NCI-H82 (cell line): Measurements from ENCODE around the gene CCDC169.
"Not testable (repeated sequence)": the region's sequence is repeated elsewhere in the genome, so short reads cannot be mapped to it uniquely, and the experiment has no call there.

Source experiments
- DNase-seq: peaks from one replicate; lab custom pipeline; 2025; lab: John Stamatoyannopoulos, UW

Gene CCDC169

DNA sequence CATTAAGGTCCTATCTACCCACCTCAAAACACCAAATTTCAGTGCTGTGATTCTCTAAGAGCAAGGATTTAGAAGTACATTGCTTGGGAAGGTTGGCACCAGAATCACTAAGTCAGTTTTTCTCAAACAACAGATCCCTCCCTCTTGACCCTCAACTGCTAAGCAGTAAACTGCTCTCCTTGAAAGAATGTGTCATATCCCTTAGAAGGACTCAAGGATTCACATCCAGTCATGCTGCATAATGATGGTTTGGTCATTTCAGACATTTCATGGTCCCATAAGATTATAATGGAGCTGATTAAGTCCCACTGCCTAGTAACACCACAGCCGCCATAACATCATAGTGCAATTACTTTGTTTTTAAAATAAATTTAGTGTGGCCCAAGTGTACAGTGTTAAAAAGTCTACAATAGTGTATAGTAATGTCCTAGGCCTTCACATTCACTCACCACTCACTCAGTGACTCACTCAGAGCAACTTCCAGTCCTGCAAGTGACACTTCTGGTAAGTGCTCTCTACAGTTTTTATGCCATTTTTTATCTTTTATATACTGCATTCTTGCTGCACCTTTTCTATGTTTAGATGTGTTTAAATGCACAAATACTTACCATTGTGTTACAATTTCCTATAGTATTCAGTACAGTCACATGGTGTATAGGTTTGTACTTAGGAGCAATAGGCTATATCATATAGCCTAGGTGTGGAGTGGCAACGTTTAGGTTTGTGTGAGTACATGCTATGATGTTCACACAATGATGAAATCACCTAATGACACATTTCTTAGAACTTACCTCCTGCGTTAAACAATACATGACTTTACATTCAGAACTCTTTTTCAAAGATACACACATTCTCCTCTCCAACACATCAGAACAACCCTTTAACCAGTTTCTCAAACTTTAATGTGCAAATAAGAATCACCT, 15.7 kb upstream of the CCDC169 start:
- DNase-seq: no peak

DNA sequence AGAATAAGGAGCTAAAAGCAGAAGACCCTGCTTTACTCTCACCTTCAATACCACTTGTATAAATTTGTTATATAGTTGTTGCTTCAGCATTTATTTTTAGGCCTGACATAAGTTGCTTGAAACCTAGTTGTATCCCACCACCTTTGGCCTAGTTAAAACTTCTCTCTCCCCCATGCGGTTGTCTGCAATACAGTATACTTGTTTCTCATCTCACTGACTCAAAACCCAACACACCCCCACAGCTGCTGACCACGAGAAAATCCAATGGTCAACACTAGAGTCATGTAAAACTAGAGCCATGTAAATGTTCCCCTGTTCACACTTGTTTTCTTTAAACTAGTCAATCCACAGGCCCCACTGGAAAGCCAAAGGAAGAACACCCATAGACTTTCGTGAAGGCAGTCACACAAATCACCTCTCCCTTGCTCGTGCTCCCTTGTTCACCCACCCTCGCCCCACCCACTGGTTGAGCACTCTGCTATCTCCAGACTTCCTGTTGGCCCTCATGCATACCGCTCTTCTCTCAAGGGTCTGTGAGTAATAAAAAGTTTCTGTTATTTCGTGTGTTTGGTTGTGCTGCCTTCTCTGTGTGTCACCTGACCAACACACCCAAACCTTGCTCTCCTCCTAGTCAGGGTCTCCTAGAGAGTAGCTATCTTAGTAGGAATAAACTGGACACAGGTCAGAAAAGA, 12.9 kb upstream of the CCDC169 start:
- DNase-seq: no peak

DNA sequence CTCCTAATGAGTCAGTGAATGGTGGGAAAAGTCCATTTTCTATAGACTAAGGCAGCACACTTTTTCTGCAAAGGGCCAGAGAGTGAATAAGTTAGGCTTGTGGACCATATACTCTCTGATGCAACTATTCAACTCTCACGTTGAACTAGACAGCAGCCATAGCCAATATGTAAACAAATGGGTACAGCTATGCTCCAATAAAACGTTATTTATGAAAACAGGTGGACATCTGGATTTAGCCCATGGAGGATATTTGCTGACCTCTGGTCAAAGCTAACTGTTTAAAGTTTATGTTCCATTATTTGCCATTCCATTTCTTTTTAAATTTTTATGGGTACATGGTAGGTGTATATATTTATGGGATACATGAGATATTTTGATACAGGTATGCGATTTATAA, 4.7 kb upstream of the CCDC169 start:
- no peak for DNase-seq

DNA sequence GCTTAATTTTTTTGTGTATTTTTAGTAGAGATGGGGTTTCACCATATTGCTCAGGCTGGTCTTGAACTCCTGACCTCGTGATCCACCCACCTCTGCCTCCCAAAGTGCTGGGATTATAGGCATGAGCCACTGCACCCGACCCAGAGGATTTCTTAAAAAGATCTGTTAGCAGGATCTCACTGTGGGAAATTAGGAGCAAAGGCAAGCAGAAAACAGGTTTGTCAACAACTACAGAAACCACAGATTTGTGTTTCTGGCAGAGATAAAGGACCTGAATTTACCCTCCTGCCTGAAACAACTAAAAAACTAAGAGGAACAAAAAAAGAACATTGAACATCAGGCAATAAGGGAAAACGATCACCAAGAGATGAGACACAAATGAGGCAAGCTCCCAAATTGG, 1.9 kb upstream of the CCDC169 start:
- DNase-seq: not testable (repeated sequence)

DNA sequence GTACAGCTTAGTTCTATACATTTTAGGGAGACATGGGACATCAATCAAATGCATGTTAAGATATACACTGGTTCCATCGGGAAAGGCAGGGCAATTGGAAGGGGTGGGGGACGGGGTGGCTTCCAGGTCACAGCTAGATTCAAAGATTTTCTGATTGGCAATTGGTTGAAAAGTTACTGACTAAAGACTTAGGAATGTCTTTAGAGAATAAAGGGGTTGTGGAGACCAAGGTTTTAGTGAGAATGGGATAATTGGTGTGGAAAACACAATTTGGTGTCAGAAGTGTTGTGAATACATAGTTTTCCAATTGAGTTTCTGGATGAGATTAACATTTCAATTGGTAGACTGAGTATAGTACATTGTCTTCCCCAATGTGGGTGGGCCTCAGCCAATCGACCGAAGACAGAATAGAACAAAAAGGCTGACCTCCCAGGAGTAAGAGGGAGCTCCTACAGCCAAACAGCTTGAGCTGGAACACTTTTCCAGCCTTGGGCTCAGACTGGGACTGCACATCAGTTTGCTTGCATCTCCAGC, 988 bp upstream of the CCDC169 start:
- DNase-seq: no peak

DNA sequence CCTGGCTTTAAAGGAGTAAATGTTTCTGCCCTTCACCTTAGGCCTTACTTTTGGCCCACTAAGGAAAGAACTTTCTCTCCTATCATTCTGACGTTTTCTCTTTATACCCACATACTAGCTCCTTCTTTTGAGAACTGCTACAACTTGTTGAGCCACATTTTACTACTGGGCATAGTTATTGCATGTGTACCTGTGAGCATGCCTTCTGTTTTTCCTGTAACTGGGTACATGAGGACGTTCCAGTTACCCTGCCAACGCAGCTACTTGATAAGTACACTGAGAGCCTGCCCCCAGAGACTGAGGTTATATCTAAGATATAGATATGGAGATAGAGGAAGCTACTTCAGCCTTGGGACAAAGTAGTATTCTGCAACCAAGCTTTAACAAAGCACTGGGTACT, 3.5 kb downstream of the CCDC169 start:
- no peak for DNase-seq

DNA sequence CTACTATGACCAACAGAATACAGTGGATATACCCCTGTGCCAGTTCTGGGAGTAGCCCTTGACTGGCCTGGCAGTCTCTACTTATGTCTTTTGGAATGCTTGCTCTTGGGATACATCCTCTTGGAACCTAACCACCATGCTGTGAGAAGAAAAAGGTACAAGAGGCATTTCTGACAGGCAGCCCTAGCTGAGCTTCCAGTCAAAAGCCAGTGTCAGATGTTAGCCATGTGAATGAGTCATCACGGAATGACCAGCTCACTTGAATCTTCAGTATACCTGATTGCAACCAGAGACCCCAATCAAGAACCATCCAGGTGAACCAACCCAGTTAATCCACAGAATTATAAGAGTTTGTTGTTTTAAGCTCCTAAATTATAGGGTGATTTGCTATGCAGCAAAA, 4.1 kb downstream of the CCDC169 start:
- no peak for DNase-seq

DNA sequence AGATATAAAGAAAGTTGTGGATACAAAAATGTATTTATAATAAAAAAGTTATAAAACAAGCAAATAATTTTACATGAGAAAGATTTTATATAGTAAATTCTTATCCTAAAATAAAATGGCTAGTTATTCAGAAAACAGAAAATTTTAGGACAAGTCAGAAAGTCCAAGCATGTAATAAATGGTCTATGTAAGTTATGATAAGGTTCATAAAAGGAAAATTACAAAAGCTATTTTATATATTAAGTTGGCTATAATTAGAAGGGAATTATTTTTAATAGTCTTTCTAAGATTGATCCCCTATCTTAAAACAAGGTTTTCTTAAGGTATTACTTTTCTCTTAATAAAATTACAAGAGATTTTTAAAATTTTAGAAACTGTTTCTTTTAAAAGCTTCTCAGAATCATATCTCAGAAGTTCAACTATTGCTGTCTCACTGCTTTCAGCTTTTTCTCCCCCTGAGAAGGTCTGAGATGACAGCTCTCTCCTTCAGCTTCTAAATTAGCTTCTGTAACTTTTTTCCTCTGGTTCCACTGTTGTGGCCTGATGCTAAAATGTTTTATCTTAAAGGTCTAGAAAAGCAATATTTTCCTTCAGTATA, 8.7 kb downstream of the CCDC169 start:
- peak; percentile 28 for DNase-seq

DNA sequence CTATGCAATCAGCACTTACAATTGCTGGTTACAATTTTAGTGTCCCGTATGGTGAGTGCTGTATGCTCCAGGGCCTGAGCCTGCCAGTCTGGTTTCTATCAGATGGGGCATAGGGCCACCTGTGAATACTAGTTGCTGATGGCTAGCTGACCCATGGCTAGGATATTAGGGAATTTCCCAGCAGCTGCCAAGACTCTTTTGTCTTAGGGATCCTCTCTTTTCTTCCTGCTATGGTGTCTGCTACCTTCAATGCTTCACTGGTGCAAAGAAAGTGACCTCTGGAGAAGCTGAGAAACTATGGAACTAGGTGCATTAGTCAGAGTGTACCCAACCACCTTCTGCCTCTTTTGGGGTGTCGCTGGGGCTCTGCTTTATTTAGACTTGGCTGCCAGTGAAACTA, 11.6 kb downstream of the CCDC169 start:
- DNase-seq: no peak

DNA sequence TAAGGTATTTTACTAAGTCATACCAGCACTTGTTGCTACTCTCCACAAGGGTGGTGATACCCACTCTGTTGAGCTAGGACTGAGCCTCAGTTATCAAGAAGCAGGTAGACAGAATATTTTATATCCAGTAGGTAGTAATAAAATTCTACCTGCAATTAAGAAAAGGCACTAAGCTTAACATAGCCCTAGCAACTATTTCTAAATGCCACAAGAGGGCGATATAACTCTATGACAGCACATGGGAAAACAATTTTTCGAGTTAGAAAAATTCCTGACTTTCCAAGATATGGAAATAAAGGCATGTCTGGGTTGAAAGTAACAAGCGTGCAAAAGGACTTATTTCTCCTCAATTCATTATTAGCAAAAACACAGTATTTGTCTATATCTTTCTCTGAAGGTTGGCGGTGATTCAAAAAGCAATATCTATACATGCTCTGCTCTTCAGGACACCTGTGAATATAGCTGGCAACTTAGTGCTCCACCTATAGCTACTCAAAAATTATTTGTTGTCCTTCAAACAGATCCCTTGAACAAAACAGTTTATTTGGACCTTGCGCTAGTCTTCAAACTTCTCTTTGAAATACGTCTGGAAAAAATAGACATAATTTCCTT, 14.7 kb downstream of the CCDC169 start:
- peak; percentile 60 for DNase-seq

DNA sequence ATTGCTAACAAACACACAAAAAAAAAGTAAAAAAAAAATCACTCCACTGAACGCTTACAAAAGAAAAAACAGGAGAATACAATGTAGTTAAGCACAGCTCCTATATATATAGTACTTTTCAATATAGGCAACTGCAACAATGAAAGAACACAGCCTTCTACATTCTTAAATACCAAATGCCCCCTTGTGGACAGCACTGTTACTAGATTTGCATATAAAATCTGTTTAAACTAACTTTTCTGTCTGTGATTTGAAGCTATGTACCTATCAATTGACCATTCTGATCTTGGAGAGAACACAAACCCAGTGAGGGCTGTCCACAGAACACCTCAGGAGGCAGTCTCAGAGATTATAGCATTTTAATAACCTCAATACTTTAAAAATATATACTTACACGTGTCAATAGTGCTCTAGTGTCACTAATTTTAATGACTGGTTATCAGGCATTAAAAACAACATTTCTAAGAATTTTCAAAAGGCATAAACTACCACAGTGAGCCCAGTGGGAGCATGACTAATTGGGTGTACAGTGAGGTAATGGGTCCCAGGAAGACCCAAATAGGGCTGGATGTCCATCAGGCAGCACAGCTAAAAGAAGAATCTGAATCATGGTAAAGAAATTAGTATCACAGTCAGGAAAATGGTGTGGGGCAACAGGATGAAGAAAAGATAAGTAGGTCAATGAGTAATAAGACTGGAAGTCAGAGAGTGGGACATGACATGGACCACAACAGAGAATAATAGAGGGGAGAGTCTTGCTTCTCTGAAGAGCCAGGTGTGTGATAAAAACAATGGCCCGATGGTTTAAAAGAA, 22.2 kb downstream of the CCDC169 start:
- peak; percentile 80 for DNase-seq

DNA sequence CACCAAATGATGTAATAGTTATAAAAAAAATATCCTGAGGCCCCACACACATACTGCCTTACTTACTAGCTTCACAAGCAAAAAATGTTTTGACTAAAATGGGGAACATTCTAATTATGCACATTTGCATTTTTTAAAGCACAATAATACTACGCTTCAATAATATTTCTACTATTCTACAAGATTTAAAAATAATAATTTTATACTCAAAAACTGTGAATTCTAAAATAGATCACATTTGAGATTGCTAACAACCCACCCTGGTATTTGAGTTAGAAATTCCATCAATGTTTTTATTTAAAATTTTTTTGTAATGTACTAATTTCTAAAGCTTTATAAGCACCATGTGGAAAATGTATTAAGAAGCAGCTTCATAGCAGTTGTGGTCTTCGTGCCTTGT, 24.2 kb downstream of the CCDC169 start:
- DNase-seq: no peak

DNA sequence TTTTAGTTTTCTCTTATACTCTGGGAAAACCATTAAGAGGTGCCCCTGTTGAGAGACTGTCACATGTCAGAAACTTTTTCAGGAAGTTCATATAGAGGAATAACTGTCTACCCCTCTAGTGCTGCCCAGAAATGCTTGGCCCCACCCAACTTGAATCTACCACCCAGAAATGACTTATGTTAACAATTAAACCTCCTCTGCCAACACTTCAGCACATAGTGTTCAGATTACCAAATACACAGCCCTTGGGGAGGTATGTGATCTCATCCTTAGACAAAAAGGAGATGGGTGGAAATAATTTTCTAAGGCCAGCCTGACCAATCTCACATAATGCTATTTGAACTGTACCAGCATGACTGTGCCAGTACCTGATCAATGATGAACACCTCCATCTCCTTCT, 35.6 kb downstream of the CCDC169 start:
- DNase-seq: no peak

DNA sequence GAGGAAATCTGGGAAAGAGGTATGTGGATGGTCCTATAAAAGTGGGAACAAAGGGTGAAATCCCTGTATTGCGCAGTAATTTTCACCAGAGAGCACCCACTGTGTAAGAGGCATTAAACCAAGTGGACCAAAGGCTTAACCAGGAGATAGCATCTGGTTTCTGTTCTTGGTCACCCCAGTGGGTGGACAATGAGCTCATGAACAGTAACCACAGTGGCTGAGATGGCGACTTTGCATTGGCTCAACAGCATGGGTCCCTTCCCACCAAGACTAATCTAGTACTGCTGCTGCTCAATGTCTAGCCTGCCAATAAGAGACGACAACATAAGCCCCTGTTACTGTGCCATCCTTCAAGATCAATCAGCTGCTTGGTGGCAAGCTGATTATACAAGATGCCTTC, 36.6 kb downstream of the CCDC169 start:
- no peak for DNase-seq

DNA sequence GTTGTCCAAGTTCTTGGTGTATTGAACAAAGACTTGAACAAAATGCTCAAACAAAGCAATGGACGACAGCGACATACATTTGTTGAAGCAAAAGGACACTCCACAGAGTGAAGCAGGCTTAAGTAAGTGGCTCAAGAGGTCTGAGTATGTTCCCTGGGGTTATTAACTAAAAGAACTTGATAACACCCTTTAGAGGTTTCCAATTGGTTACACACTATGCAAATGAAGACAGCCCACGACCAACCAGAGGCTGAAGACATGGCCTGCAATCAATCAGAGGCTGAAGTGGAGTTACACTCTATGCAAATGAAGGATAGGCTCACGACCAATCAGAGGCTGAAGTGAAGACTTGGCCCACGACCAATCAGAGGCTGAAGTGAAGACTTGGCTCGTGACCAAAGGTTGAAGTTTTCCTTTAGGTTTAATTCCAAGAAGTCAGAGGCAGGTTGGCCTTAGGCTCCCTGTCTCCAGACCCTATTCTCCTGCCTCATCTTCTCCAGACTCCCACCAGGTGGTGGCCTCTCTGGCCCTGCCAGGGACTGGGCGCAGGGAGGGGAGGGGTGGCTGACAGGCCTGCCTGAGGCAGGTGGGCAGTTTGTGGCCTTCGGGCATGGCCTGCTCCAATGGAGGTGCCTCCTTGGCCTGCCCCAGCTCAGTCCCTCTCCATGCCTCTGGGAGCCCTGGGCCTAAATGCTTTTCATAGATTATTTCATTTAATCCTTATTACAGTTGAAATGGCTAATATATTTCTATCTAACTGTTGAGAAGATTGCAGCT, 38.1 kb downstream of the CCDC169 start:
- DNase-seq: no peak

DNA sequence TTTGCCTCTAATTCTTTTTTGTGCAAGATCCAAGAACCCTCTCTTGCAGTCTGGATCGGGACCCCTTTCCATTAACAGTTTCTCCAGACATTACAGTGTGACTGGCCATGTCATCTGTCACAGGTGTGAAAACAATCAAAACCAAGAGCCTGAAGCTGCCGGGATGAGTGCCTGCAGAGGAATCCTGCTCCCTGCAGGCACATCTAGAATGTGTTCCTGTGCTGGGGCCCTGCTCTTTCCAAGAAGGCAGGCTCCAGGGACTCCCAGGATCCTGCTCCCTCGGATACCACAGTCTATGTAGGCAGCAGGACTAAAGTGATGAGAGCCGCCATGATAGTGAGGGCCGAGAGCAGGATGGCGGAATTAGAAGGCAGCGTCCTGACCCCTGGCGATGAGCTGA, 38.8 kb downstream of the CCDC169 start:
- no peak for DNase-seq

DNA sequence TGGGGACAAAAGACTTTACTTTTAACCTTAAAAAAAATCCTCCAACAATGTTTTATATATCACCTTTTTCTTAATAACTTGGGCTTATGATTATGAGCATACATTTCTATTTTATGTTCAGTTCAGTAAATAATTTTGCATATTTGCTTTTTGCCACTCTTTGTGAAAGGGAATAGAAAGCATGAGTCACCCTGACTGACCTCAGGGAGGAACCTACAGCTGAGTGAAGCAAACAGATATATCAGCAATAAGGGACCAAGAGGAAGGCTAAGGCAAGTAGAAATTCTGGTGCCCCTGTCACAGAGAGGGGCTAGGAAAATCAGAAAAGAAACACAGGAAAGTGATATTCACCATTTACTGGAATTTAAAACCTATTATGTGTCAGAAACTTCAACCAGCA, 46.1 kb downstream of the CCDC169 start:
- DNase-seq: no peak

DNA sequence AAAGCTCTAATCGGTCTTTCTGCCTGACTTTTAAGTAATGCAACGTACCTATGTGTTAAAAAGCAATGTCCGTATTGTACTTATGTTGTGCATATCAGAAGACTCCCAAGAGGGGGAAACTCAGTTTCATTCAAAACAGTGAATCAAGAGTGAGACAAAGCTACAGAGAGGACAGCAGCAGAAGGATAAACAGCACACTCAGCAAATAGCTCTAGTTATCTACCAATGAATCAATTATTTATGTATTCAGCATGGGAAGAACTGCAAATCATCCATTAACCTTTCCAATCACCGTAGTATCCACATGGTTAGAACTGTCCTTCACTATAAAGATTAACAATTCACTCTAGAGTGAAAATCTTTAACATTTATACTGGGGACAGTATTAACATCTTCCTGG, 46.6 kb downstream of the CCDC169 start:
- DNase-seq: no peak

DNA sequence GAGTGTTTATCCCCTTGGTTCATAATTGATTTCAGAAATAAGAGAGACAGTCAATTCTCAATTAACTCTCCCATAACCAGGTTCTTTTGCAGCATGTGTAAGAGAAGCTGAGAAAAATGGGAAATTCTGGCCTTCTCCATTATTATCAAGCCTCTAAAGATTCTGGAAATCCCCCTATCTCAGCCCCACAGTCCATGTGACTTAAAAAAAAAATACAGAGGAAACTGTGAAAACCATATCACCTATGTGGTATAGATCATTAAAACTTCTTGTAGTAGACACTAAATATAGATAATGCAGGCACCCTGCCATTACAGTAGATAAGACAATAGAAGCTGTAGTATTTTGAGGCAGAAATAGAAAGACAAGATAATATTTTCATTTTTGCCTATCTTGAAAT, 48.9 kb downstream of the CCDC169 start:
- DNase-seq: no peak

DNA sequence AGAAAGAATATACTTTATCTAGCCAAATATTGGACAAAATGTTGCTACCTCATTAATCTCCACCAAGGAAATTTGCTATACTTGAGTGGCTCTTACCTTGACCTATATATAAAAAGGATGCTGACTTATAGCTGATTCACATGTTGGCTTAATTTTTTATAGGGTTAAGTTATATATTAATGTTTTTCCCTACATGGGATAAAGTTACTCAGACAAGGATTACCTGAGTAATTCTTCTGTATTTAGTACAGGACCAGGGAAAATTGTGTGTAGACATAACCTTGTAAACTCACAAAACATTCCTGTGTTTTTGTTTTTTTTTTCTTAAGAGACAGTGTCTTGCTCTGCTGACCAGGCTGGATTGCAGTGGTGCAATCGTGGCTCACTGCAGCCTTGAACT, 52.6 kb downstream of the CCDC169 start:
- no peak for DNase-seq

DNA sequence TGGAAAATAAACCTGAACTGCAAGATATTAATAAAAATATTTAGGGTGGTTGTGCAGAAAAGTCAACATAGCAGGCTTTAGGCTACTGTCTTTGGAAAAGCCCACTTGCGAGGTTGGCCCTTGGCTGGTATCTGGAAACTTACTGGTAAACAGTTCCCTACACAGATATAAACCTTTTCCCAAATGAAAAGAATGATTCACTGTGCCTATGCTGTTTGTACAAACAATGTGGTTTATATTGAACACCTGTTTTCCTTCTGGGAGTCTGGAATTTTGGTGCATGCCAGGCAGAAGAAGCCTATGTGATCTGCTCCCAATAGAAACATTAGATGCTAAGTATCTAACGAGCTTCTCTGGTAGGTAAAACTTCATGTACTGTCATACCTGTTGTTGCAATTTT, 53.5 kb downstream of the CCDC169 start:
- no peak for DNase-seq
